ENCODE data around the gene RIPOR3.
"Not testable (repeated sequence)": the region's sequence is repeated elsewhere in the genome, so short reads cannot be mapped to it uniquely, and the experiment has no call there.

Gene RIPOR3

DNA sequence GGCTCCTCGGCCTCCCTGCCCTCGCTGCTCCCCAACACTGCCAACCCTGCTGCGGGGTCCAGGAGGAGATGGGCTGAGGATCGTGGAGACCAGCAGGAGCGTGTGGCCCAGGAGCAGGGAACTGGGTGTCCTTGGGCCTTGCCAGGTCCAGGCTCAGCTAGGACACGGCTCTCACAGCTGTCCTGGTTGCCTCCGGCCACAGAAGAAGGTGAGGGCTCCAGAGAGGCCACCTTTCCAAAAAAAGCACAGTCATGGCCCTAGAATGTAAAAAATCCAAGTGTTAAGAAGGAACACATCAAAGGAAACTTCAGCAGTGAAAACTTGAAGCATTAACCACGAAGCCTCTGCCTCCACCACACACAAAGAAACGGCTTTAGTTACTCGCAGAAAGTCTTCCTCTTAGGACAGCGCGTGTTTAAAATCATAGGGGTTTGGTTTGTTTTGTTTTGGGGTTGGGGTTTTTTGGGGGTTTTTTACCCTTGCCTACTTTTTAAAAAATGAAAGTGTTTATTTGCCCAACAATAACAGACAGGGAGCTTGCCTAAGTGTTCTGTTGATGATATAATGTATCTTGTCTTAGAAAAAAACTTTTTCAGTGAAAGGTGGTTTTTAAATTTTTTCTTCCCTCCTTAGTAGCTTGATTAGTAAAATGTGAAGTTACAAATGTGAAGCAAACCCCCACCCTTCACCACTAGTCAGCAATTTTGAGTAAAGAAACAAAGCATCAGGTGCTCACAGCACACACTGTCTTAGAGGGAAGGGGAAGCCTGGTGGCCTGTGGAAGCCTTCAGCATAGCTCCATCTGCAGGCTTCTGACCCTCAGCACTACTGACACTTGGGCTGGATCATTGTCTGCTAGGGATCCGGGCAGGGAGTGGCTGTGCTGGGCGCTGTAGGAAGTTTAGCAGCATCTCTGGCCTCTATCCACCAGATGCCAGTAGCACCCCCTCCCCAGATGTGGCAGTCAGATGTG, 121.2 kb downstream of the RIPOR3 start:
- DNase-seq, result no peak

DNA sequence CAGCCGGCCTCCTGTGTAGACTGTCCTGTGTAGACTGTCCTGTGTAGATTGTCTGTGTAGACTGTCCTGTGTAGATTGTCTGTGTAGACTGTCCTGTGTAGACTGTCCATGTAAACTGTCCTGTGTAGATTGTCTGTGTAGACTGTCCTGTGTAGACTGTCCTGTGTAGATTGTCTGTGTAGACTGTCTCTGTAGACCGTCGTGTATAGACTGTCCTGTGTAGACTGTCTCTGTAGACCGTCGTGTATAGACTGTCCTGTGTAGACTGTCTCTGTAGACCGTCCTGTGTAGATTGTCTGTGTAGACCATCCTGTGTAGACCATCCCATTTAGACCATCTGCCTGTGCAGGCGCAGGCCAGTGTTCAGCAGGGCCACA, 121.9 kb downstream of the RIPOR3 start:
- DNase-seq, result not testable (repeated sequence)

DNA sequence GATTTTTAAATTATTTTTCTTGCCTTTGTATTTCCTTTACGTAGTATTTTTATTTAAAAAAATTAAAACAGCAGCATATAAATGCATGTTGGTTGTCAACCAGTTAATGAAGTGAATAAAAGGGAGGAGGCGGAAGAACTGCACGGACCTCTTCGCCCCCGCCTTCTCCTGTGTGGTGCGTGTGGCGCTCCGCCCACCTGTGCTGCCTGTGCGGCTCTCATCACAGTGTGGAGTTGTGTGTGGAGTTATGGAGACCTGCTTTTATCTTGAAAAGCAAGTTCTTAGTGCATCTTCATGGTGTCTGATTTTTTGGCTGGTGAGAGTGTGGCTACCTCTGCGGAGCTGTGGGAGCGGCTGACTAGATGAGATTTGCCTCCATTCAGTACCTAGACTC, 122.8 kb downstream of the RIPOR3 start:
- no peak for DNase-seq

- no peak for DNase-seq
Observed at GRCh38 chr20:50567860-50568548, 123.3 kb downstream of the RIPOR3 start.

- DNase-seq, result no peak
Observed at GRCh38 chr20:50565871-50566270, 125.5 kb downstream of the RIPOR3 start.

- no peak for DNase-seq
Observed at GRCh38 chr20:50565383-50565782, 126.0 kb downstream of the RIPOR3 start.

DNA sequence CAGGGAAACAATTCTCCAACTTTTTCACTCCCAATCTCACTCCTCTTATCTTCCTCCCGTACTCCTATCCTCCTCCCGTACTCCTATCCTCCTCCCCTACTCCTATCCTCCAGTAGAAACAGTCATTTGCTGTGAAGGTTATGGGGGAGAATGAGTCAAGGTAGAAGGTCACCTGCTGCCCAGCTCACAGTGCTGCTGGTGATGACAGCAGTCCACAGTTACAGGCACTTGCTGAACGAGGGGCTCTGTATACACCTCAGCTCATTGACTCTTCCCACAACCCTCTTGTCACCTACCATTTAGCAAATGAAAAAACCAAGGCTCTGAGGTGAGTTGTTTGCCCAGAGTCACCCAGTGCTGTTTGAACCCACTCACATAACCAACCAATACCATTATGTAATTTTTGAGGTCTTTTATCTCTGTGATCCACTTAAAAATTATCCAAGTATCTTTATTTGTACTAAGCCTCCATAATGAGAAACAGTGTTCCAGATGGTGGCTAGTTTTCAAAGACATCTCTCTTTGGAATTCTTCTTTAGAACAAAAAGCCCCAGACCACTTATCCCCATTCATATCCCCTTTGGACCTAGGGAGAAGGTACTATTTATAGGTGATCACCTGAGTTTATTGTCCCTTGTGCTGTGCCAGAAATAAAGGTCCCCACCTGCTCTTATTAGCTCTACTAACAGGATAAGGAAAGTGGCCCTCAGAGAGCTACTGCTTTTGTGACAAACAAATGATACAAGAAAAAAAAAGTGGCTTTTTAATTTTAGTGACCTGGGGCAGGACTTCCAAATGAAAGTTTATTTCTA, 128.0 kb downstream of the RIPOR3 start:
- no peak for DNase-seq

DNA sequence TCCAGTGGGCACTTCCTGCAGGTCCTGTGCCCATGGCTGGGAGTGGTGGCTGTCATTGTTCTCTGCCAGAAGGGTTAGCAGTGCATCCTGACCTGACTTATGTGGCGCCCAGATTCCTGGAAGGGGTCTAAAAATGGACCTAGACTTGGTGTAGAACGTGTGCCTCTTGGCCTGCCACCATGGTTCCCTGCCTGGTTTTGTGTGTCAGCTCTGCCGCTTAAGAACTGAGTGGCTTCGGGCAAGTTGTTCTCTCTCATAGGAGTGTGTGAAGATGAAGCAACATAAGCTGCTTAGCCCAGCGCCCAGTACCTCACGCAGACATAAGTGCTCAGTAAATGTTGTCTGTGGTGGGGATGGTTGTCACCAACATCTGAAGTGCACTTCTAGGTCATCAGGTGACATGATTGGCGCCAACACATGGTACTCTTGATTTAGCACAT, 129.1 kb downstream of the RIPOR3 start:
- no peak for DNase-seq

DNA sequence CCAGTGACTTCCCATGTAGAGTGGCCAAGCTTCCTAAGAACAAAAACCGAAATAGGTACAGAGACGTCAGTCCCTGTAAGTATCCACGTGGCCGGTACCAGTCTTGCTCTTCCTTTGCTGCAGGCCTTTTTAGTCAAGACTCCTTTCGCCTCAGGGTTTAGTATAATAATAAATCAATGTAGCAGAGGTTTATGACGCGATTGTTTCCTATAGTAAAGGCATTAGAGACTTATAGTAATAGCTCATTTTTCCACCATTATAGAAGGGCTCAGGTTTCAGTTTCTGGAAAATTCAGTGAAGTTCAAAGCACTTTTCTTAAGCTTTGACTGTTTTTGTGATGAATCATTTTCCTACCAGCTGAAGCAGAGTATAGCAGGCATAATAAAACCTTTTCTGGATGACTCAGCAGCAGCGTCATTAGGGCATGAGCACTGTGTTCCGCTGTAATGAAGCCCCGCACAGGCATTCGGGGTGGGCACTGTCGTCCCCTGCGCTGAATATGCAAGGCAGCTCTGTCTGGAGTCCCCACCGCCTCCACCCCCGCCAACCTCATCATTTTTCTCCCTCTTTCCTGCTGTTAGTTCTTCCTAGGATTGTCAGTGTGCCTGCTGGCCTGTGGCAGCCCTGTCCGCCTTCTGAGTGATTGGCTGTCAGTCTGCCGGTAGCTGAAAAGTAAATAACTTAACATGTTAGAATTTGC, 129.8 kb downstream of the RIPOR3 start:
- DNase-seq, result no peak

DNA sequence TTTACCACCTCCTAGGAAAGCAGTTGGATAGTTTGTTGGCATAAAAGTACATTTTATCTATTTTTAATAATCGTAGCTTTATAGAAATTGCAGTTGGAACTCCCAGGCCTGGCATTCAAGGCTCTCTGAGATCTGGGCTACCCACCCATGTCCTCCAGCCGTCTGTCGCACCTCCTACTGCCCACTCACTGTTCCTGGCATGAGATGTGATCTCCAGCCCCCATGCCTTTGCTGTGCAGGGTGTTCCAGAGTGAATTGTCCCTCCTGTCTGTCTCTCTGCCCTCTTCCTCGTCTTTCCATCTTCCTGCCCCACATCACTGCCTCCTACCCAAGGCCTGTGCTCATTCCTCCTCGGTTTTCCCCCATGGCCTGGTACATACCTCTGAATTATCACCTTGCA, 130.5 kb downstream of the RIPOR3 start:
- no peak for DNase-seq

- no peak for DNase-seq
Observed at GRCh38 chr20:50559856-50560638, 131.3 kb downstream of the RIPOR3 start.

- DNase-seq, result no peak
Observed at GRCh38 chr20:50559149-50559548, 132.2 kb downstream of the RIPOR3 start.

DNA sequence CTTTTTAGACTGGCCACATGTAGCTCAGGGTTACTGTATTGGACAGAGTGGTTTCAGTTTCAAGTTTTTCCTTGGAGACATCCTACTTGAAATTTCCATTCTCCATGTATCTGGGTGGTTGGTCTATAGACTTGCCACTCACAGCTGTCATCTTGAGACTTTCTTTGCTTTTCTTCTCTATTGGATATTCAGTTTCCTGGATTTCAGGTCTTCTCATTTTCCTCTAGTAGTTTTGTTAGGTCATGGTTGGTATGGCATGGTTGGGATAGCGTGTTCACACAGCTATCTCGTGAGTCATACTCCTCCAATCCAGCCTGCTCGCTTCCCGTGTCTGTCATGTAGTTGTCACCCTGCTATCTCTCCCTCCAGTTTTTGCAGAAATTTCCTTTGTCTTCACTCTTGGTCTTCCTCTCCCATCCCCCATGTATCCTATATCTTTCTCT, 132.8 kb downstream of the RIPOR3 start:
- DNase-seq, result no peak

DNA sequence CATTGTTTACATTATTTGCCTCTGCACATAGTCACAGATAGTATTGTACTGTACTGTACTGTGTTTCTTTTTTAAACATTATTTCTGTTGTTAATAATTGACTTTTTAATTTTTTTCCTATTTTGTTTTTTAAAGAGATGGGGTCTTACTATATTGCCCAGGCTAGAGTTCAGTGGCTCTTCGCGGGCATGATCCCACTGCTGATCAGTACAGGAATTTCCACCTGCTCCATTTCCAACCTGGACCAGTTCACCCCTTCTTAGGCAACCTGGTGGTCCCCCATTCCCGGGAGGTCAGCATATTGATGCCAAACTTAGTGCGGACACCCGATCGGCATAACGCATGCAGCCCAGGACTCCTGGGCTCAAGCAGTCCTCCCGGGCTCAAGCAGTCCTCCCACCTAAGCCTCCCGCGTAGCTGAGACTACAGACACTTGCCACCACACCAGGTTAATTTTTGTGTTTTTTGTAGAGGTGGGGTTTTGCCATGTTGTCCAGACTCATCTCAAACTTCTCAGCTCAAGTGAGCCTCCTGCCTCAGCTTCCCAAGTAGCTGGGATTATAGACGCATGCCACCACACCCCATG, 133.7 kb downstream of the RIPOR3 start:
- no peak for DNase-seq

- no peak for DNase-seq
Observed at GRCh38 chr20:50555662-50556061, 135.7 kb downstream of the RIPOR3 start.

- DNase-seq, result no peak
Observed at GRCh38 chr20:50554694-50555579, 136.4 kb downstream of the RIPOR3 start.

DNA sequence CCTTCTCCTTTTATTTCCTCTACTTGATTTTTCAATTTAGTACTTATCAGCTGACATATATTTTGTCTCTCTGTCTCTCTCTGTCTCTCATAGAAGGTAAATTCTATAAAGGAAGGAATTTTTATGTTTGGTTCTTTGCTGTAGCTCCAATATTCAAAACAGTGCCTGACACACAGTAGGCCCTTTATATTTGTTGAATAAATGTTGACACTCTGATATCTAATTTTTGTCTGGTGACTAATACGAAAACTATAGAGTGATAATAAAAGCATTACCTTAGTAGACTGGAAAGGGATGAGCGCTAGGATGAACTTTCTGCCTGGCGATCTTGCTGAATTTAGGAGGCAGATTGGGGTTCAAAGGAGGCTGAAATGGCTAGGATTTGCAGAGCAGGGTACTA, 138.4 kb downstream of the RIPOR3 start:
- DNase-seq, result no peak

GRCh38 chr20:50551288-50551687, 140.1 kb downstream of the RIPOR3 start:
- no peak for DNase-seq

GRCh38 chr20:50550531-50550930, 140.8 kb downstream of the RIPOR3 start:
- DNase-seq, result no peak

DNA sequence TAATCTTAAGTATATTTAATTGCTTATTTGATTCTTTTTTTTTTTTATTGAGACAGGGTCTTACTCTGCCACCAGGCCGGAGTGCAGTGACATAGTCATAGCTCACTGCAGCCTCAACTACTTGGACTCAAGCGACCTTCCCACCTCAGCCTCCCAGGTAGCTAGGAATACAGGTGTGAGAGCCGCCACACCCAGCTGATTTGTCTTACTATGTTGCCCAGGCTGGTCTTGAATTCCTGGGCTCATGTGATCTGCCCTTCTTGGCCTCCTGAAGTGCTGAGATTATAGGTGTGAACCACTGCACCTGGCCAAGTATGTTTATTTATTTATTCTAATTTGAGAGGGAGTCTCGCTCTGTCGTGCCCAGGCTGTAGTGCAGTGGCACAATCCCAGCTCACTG, 142.9 kb downstream of the RIPOR3 start:
- DNase-seq, result no peak
